GM18858 (cell line): ENCODE results near the gene RDH13.
"Not testable (repeated sequence)": the region's sequence is repeated elsewhere in the genome, so short reads cannot be mapped to it uniquely, and the experiment has no call there.

ENCODE experiments used
- ATAC-seq: cut with Tn5 transposase; IDR thresholded peaks from one replicate; pipeline ENCODE4 v1.9.1; 2021; ENCODE audit not compliant: unreplicated experiment

The RDH13 gene

GRCh38 chr19:55062735-55063491 is at the start of gene RDH13:
TSS of gene RDH13 (minus strand) at chr19:55063148. CDS start at chr19:55063032, 116 bp downstream.
- ATAC-seq: peak; percentile 50

- no peak for ATAC-seq
These were observed 49.4 kb upstream of the RDH13 start for GRCh38 chr19:55112246-55112776.

GRCh38 chr19:55111238-55111831 is 48.4 kb upstream of the RDH13 start:
- ATAC-seq: no peak

- ATAC-seq: no peak
These were observed 46.8 kb upstream of the RDH13 start for GRCh38 chr19:55109527-55110291.

- ATAC-seq: not testable (repeated sequence)
These were observed 44.3 kb upstream of the RDH13 start for GRCh38 chr19:55107252-55107651.

- no peak for ATAC-seq
These were observed 43.6 kb upstream of the RDH13 start for GRCh38 chr19:55106591-55106990.

- ATAC-seq: no peak
These were observed 42.3 kb upstream of the RDH13 start for GRCh38 chr19:55105237-55105636.

- no peak for ATAC-seq
These were observed 40.2 kb upstream of the RDH13 start for GRCh38 chr19:55103190-55103589.

- ATAC-seq: no peak
These were observed 38.3 kb upstream of the RDH13 start for GRCh38 chr19:55101261-55101660.

GRCh38 chr19:55099557-55100506 is 36.9 kb upstream of the RDH13 start:
- no peak for ATAC-seq

- ATAC-seq: no peak
These were observed 36.0 kb upstream of the RDH13 start for GRCh38 chr19:55098716-55099556.

- ATAC-seq: no peak
These were observed 35.1 kb upstream of the RDH13 start for GRCh38 chr19:55097864-55098715.

GRCh38 chr19:55096061-55096701 is 33.2 kb upstream of the RDH13 start:
- no peak for ATAC-seq

- ATAC-seq: no peak
These were observed 32.5 kb upstream of the RDH13 start for GRCh38 chr19:55095260-55096060.

GRCh38 chr19:55094456-55095259 is 31.7 kb upstream of the RDH13 start:
- ATAC-seq: no peak
